CD14-positive monocyte (primary cell): Measurements from ENCODE around the gene SIDT1. TPM values are rescaled to one million over a fixed set of nuclear protein-coding genes. Genes with fewer than 3 reads are reported as not detected.

Experiments
- DNase-seq, 3 donors: peaks; one replicate each; pipeline ENCODE4 v3.0.0-alpha.2; 2011 to 2022
- H2AFZ ChIP-seq: 2 replicates; pipeline ENCODE4 v1.6.0; 2012; ENCODE audit warnings: mild to moderate bottlenecking, low read depth, low read length, inconsistent platforms; ENCODE audit not compliant: insufficient read depth, poor library complexity, severe bottlenecking
- H3K27ac ChIP-seq, 2 donors: 1 replicate in 1 of 2; 2 replicates in 1 of 2; pipeline ENCODE4 v1.5.1; 2012 to 2013; ENCODE audit warnings: low read length in 2 of 2, control low read depth in 1 of 2, inconsistent platforms in 1 of 2, low read depth in 1 of 2, mild to moderate bottlenecking in 1 of 2
- H3K27me3 ChIP-seq, 2 donors: one replicate each; pipeline versions ENCODE4 v1.6.0 to v1.6.1; 2011 to 2013; ENCODE audit warnings: low read length in 2 of 2; ENCODE audit not compliant: control insufficient read depth in 2 of 2, insufficient read depth in 2 of 2
- H3K36me3 ChIP-seq, 2 donors: replicated peaks in 1 of 2; 1 replicate in 1 of 2; 2 replicates in 1 of 2; pipeline versions ENCODE4 v1.5.1 to v1.6.1; 2012 to 2013; ENCODE audit warnings: low read length in 2 of 2, control low read depth in 1 of 2, inconsistent platforms in 1 of 2, mild to moderate bottlenecking in 1 of 2; ENCODE audit not compliant: insufficient read depth in 2 of 2, control insufficient read depth in 1 of 2
- H3K4me1 ChIP-seq, 2 donors: 1 replicate in 1 of 2; 2 replicates in 1 of 2; pipeline versions ENCODE4 v1.5.1 to v1.6.1; 2012 to 2013; ENCODE audit warnings: low read length in 2 of 2, control low read depth in 1 of 2, inconsistent platforms in 1 of 2, mild to moderate bottlenecking in 1 of 2, moderate library complexity in 1 of 2; ENCODE audit not compliant: insufficient read depth in 2 of 2, control insufficient read depth in 1 of 2
- H3K4me2 ChIP-seq: replicated peaks from 2 replicates; pipeline ENCODE3; 2012; ENCODE audit warnings: low read length, moderate library complexity, mild to moderate bottlenecking; ENCODE audit not compliant: poor library complexity, severe bottlenecking; ENCODE audit errors: extremely low read depth
- H3K4me3 ChIP-seq, 3 experiments: fragments of 200-600 bp in 1 of 3; sonication (generic) in 1 of 3; replicated peaks in 1 of 3; 1 replicate in 2 of 3; 2 replicates in 1 of 3; pipeline ENCODE4 v1.5.1; 2011 to 2013; ENCODE audit warnings: low read length in 3 of 3, mild to moderate bottlenecking in 3 of 3, control low read depth in 2 of 3, low read depth in 2 of 3, inconsistent platforms in 1 of 3, moderate library complexity in 1 of 3
- H3K79me2 ChIP-seq: 2 replicates; pipeline ENCODE4 v1.6.0; 2012; ENCODE audit warnings: mild to moderate bottlenecking, control low read depth, inconsistent platforms, low read length, moderate library complexity; ENCODE audit not compliant: insufficient read depth
- H3K9ac ChIP-seq: 2 replicates; pipeline ENCODE4 v1.6.0; 2017; ENCODE audit warnings: low read length, mild to moderate bottlenecking; ENCODE audit not compliant: insufficient read depth, poor library complexity, severe bottlenecking
- H3K9me3 ChIP-seq, 2 donors: replicated peaks in 1 of 2; 1 replicate in 1 of 2; 2 replicates in 1 of 2; pipeline versions ENCODE4 v1.5.1 to v1.6.1; 2012 to 2013; ENCODE audit warnings: low read length in 2 of 2, control low read depth in 1 of 2; ENCODE audit not compliant: control insufficient read depth in 1 of 2, insufficient read depth in 1 of 2
- H4K20me1 ChIP-seq: 2 replicates; pipeline ENCODE4 v1.6.0; 2012; ENCODE audit warnings: mild to moderate bottlenecking, low read length, control low read depth, moderate library complexity; ENCODE audit not compliant: insufficient read depth
- H3K27ac Mint-ChIP-seq, 7 donors: one replicate each; pipeline ENCODE4 v1.8.0; 2020; ENCODE audit warnings: mild to moderate bottlenecking in 7 of 7, mixed read lengths in 7 of 7, moderate library complexity in 6 of 7, inconsistent platforms in 2 of 7
- H3K27me3 Mint-ChIP-seq, 3 donors: one replicate each; pipeline ENCODE4 v1.8.0; 2021 to 2022; ENCODE audit warnings: low read depth in 3 of 3, mild to moderate bottlenecking in 3 of 3, mixed read lengths in 3 of 3, moderate library complexity in 3 of 3, inconsistent platforms in 1 of 3
- H3K36me3 Mint-ChIP-seq, 2 donors: one replicate each; pipeline ENCODE4 v1.8.0; 2020; ENCODE audit warnings: mixed read lengths in 2 of 2, inconsistent platforms in 1 of 2, mild to moderate bottlenecking in 1 of 2
- H3K4me1 Mint-ChIP-seq: one replicate; pipeline ENCODE4 v1.8.0; 2020; ENCODE audit warnings: mild to moderate bottlenecking, mixed read lengths
- H3K4me3 Mint-ChIP-seq, 2 donors: one replicate each; pipeline ENCODE4 v1.8.0; 2020; ENCODE audit warnings: mild to moderate bottlenecking in 2 of 2, mixed read lengths in 2 of 2, moderate library complexity in 1 of 2
- H3K9me3 Mint-ChIP-seq, 7 donors: one replicate each; pipeline ENCODE4 v1.8.0; 2020 to 2022; ENCODE audit warnings: mixed read lengths in 7 of 7, mild to moderate bottlenecking in 6 of 7, moderate library complexity in 6 of 7, inconsistent platforms in 2 of 7
- WGBS: methylation state at CpG from one replicate; pipeline ENCODE4 v1.1.5; 2013; ENCODE audit warnings: missing lambda C conversion rate; ENCODE audit not compliant: insufficient coverage; 5-methylcytosine and 5-hydroxymethylcytosine counted together
- intact Hi-C, 2 donors: fragments of 100-400 bp; cut with micrococcal nuclease; formaldehyde crosslinking; loops; one replicate each; pipeline versions ENCODE4 v1.15.0 to v1.15.1; 2023
- polyA plus RNA-seq, 3 donors: library from polyadenylated mRNA; depleted of rRNA in 1 of 3; unstranded in 2 of 3; stranded (reverse) in 1 of 3; fragments of 300-500 nt in 2 of 3; fragments of >200 nt in 1 of 3; fragmentation: Illumina TruSeq in 2 of 3; gene quantifications; 1 replicate in 2 of 3; 2 replicates in 1 of 3; pipeline ENCODE4 v1.2.3, GENCODE V29; 2012 to 2021
- TF ChIP-seq, protein P1 (sequence below): fragments of 200-600 bp; IDR thresholded peaks from one replicate; pipeline ENCODE4 v1.8.0; 2022; ENCODE audit warnings: antibody characterized with exemption, mild to moderate bottlenecking

SIDT1 gene
- polyA plus RNA-seq, 3 donors = 3.2 to 7.1 (median 4.0) TPM

DNA sequence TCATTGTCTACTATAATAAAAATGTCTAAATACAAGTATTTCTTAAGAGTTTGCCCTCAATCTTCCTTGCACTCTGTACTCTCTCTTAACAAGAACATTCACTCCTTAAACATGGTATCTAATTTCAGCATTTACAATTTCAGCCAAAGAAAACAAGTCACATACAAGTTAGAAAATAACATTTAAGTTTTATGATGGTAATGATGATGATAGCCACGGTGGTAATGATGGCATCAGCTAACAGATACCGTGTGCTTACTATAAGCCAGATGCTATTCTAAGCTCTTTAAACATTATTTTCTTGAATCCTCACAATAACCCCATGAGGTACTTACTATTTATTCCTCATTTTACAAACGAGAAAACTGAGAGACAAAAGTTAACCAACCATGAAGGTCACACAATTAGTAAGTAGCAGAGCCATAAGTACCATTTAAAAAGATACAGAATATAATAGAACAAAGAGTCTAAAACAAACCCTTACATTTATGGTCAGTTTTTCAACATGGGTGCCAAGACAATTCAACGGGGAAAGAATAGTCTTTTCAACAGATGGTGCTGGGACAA is 24.8 kb upstream of the SIDT1 start:
- Mint-ChIP-seq H3K36me3 (peaks cover 16 to 31% of the 10 kb centered on the region in 2 donors), H3K4me3 (no peak overlapping the region), H3K27me3 (no peaks in the 10 kb centered on the region), H3K9me3 (peaks cover 0 to 3% (median 0%) of the 10 kb centered on the region in 7 donors), H3K27ac (no peak overlapping the region), H3K4me1 (no peaks in the 10 kb centered on the region)
- WGBS = no CpG with 5 or more reads among the region's 4 CpGs
- Histone ChIP-seq H3K9ac (no peak overlapping the region), H3K79me2 (peaks cover 8% of the 10 kb centered on the region), H3K9me3 (no peaks in the 10 kb centered on the region), H4K20me1 (no peaks in the 10 kb centered on the region), H3K4me1 (no peaks in the 10 kb centered on the region), H3K27ac (no peak overlapping the region), H3K36me3 (peaks cover 12% of the 10 kb centered on the region in 2 donors), H3K4me2 (no peak overlapping the region), H2AFZ (no peak overlapping the region), H3K27me3 (no peaks in the 10 kb centered on the region), H3K4me3 (no peak overlapping the region)
- intact Hi-C loops = no loop called here
- DNase-seq = no peak
- TF ChIP-seq, protein P1, sequence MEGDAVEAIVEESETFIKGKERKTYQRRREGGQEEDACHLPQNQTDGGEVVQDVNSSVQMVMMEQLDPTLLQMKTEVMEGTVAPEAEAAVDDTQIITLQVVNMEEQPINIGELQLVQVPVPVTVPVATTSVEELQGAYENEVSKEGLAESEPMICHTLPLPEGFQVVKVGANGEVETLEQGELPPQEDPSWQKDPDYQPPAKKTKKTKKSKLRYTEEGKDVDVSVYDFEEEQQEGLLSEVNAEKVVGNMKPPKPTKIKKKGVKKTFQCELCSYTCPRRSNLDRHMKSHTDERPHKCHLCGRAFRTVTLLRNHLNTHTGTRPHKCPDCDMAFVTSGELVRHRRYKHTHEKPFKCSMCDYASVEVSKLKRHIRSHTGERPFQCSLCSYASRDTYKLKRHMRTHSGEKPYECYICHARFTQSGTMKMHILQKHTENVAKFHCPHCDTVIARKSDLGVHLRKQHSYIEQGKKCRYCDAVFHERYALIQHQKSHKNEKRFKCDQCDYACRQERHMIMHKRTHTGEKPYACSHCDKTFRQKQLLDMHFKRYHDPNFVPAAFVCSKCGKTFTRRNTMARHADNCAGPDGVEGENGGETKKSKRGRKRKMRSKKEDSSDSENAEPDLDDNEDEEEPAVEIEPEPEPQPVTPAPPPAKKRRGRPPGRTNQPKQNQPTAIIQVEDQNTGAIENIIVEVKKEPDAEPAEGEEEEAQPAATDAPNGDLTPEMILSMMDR = no peak

DNA sequence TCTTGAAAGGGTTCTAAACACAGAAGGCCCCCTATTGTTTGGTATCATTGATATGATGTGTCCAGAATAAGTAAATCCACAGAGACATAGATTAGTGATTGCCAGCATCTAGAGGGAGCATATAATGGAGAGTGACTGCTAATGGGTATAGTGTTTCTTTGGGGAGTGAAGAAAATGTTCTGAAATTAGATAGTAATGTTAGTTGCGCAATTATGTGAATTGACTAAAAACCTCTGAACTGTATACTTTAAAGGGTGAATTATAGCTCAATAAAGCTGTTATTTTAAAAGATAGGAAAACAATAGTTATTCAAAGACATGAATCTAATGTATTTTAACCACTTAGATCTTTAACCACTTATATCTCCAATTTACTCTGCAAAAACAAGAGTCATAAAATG is 23.4 kb upstream of the SIDT1 start:
- Histone ChIP-seq H3K9ac (no peak overlapping the region), H3K4me3 (no peak overlapping the region), H3K36me3 (peaks cover 12% of the 10 kb centered on the region in 2 donors), H3K4me2 (no peak overlapping the region), H3K27ac (no peak overlapping the region), H3K79me2 (peaks cover 13% of the 10 kb centered on the region), H3K27me3 (no peaks in the 10 kb centered on the region), H4K20me1 (no peaks in the 10 kb centered on the region), H3K9me3 (no peaks in the 10 kb centered on the region), H3K4me1 (peaks cover 2 to 6% of the 10 kb centered on the region in 2 donors), H2AFZ (no peak overlapping the region)
- peaks cover 16 to 29% of the 10 kb centered on the region in 2 donors for H3K36me3 Mint-ChIP-seq
- TF ChIP-seq, protein P1 = no peak
- no peaks in the 10 kb centered on the region for H3K27me3 Mint-ChIP-seq
- no peak overlapping the region for H3K27ac Mint-ChIP-seq
- H3K9me3 Mint-ChIP-seq = peaks cover 0 to 3% (median 0%) of the 10 kb centered on the region in 7 donors
- intact Hi-C loops = no loop called here
- H3K4me3 Mint-ChIP-seq = no peak overlapping the region
- DNase-seq = no peak
- no peaks in the 10 kb centered on the region for H3K4me1 Mint-ChIP-seq
- no CpG with 5 or more reads among the region's 1 CpG for WGBS
